Inflammatory macrophage (primary cell): ENCODE data around the gene HNRNPCL4.
"Not testable (repeated sequence)": the region's sequence is repeated elsewhere in the genome, so short reads cannot be mapped to it uniquely, and the experiment has no call there.

Experiments used
- DNase-seq, 2 donors: peaks; one replicate each; pipeline ENCODE4 v3.0.0-alpha.2; 2020 to 2022
- total RNA-seq, 18 experiments: gene quantifications; one replicate each; lab custom pipeline; 2026; ENCODE audit warnings: mixed read lengths in 6 of 18, inconsistent platforms in 2 of 18; lab: John Stamatoyannopoulos, UW

Gene HNRNPCL4
- total RNA-seq, result 0 to 0.10 (median 0) reads per million in 18 experiments

GRCh38 chr1:13165531-13165930 is at the start of gene HNRNPCL4:
HNRNPCL4 (minus strand) TSS chr1:13165631; CDS start chr1:13165467, 164 bp downstream.
- DNase-seq, result not testable (repeated sequence)

- not testable (repeated sequence) for DNase-seq
Observed at GRCh38 chr1:13208712-13209111, 43.3 kb upstream of the HNRNPCL4 start.

GRCh38 chr1:13201309-13201708 is 35.9 kb upstream of the HNRNPCL4 start, which contains the start of gene PRAMEF13:
PRAMEF13 (minus strand) TSS chr1:13201409; CDS start chr1:13199589, 1,820 bp downstream.
- DNase-seq, result not testable (repeated sequence)

GRCh38 chr1:13171548-13171947 is 6.1 kb upstream of the HNRNPCL4 start, which contains the start of gene PRAMEF9:
PRAMEF9 (plus strand) TSS chr1:13171848; CDS start chr1:13175281, 3,433 bp downstream.
- not testable (repeated sequence) for DNase-seq

GRCh38 chr1:13155909-13156308 is 9.5 kb downstream of the HNRNPCL4 start, which contains the start of gene PRAMEF26:
PRAMEF26 (minus strand) TSS chr1:13156009; CDS start chr1:13153095, 2,914 bp downstream.
- not testable (repeated sequence) for DNase-seq

- DNase-seq, result not testable (repeated sequence)
Observed at GRCh38 chr1:13116754-13117153, 48.7 kb downstream of the HNRNPCL4 start, which contains the start of gene HNRNPCL2. HNRNPCL2 (minus strand) TSS chr1:13116854; CDS start chr1:13116400, 454 bp downstream.
